Measurements from ENCODE around the gene KPNA3.

DNA sequence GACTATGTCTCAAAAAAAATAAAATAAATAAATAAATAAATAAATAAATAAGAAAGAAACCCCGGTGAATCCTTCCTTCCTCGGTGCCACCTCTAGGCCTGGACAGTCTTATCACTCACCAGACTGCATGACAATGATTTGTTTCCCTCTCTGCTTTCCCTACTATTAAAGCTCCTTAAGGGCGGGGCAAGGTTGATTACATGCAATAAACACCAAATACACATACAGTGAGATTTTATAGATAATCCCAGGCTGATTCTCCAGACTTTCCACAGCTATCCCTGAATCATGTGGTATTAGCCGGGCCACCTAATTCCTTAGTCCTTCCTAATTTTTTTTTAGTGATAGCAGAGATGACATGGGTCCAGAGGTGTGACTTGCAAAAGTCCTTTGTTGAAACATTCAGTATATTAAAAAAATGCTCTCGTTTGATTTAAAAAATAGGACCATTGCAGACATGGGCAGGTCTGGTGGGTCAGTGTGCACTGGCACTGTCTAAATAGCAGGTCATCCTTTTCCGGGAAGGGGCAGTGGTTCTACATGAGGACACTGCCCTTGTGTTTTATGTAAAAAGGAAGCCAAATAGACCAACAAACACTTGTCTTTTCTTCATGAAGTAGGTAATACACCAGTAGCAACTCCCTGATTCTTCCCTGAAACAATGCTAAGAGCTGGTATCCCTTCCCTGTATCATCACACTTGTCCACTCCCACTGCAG lies 115.7 kb downstream of the KPNA3 start:
- TF ChIP-seq, protein P1, sequence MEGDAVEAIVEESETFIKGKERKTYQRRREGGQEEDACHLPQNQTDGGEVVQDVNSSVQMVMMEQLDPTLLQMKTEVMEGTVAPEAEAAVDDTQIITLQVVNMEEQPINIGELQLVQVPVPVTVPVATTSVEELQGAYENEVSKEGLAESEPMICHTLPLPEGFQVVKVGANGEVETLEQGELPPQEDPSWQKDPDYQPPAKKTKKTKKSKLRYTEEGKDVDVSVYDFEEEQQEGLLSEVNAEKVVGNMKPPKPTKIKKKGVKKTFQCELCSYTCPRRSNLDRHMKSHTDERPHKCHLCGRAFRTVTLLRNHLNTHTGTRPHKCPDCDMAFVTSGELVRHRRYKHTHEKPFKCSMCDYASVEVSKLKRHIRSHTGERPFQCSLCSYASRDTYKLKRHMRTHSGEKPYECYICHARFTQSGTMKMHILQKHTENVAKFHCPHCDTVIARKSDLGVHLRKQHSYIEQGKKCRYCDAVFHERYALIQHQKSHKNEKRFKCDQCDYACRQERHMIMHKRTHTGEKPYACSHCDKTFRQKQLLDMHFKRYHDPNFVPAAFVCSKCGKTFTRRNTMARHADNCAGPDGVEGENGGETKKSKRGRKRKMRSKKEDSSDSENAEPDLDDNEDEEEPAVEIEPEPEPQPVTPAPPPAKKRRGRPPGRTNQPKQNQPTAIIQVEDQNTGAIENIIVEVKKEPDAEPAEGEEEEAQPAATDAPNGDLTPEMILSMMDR (IDR thresholded peaks at IDR 0.05) = no peak
- no peak for TF ChIP-seq POLR2A (IDR thresholded peaks at IDR 0.05)
- no peak for TF ChIP-seq EP300 (IDR thresholded peaks at IDR 0.05)

All from ovary (tissue), 3 donors.